ENCODE results near the gene DUSP12.

Gene DUSP12

GRCh38 chr1:161791904-161792655 is 42.5 kb downstream of the DUSP12 start:
- TF ChIP-seq, protein P1, sequence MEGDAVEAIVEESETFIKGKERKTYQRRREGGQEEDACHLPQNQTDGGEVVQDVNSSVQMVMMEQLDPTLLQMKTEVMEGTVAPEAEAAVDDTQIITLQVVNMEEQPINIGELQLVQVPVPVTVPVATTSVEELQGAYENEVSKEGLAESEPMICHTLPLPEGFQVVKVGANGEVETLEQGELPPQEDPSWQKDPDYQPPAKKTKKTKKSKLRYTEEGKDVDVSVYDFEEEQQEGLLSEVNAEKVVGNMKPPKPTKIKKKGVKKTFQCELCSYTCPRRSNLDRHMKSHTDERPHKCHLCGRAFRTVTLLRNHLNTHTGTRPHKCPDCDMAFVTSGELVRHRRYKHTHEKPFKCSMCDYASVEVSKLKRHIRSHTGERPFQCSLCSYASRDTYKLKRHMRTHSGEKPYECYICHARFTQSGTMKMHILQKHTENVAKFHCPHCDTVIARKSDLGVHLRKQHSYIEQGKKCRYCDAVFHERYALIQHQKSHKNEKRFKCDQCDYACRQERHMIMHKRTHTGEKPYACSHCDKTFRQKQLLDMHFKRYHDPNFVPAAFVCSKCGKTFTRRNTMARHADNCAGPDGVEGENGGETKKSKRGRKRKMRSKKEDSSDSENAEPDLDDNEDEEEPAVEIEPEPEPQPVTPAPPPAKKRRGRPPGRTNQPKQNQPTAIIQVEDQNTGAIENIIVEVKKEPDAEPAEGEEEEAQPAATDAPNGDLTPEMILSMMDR (IDR thresholded peaks at IDR 0.05) = no peak
- DNase-seq (ENCODE audit: low spot score) = no peak
- Histone ChIP-seq H3K27ac (no peak overlapping the region), H3K4me3 (no peak overlapping the region)

GRCh38 chr1:161792740-161793139 is 43.2 kb downstream of the DUSP12 start:
- DNase-seq (ENCODE audit: low spot score) = no peak
- TF ChIP-seq, protein P1 (IDR thresholded peaks at IDR 0.05) = peak; percentile 44
- Histone ChIP-seq H3K27ac (no peak overlapping the region), H3K4me3 (no peak overlapping the region)

- DNase-seq (ENCODE audit: low spot score) = no peak
- TF ChIP-seq, protein P1 (IDR thresholded peaks at IDR 0.05) = no peak
- H3K4me3 ChIP-seq = no peak overlapping the region
- H3K27ac ChIP-seq = no peak overlapping the region
These were observed 50.2 kb downstream of the DUSP12 start for GRCh38 chr1:161799792-161800191.

DNA sequence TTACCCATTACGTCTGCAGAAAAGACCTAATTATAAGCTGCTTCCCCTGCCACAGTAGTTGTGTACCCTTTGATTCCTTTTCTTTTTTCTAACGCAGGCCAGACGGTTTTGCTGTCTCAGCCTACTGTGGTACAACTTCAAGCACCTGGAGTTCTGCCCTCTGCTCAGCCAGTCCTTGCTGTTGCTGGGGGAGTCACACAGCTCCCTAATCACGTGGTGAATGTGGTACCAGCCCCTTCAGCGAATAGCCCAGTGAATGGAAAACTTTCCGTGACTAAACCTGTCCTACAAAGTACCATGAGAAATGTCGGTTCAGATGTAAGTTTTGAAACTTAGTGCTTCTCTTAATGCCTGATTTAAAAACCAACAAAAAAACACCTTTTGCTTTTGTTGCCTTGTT is 52.4 kb downstream of the DUSP12 start:
- no peak overlapping the region for H3K27ac ChIP-seq

GRCh38 chr1:161803181-161803580 is 53.6 kb downstream of the DUSP12 start:
- no peak overlapping the region for H3K27ac ChIP-seq
- TF ChIP-seq, protein P1 (IDR thresholded peaks at IDR 0.05) = no peak
- H3K4me3 ChIP-seq = no peak overlapping the region
- no peak for DNase-seq (ENCODE audit: low spot score)

More for the DNA sequence above, 52.4 kb downstream of the DUSP12 start:
- H3K4me3 ChIP-seq = no peak overlapping the region
- TF ChIP-seq, protein P1 (IDR thresholded peaks at IDR 0.05) = no peak
- DNase-seq (ENCODE audit: low spot score) = no peak

DNA sequence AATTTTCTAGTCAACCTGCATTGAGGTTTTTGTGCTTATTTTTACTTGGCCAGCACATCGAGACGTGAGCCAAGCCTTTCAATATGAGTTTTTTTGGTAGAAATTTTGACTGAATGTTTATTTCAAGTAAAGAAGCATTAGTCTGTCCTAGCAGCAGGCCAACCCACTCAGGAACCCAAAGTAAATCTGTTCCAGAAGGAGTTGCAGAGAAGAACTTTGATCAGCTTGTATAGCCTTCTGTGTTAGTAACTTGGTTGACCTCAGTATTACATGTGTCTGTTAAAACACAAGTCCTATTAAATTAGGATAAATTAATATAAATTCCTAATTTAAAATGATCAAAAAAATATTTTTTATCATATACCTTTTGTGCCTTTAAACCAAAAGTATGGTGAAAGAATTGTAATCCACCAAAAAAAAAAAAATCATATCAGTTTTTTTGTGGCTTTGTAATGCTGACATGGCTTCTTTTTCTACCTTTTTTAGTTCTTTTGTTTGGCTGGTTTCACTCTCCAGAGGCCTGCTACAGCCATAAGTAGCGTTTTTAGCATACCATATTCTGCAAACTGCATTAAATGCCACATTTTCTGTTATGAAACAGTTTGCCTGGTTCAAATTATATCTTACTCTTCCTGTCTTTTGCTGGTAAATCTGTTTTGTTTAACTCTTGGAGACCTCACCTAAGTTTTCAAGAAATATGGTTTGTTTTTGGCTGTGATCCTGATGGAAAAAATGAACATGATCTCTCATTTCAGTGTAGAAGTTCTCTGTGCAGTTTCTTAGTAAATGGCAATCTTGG is 56.0 kb downstream of the DUSP12 start:
- H3K4me3 ChIP-seq = no peak overlapping the region
- no peak overlapping the region for H3K27ac ChIP-seq
- TF ChIP-seq, protein P1 (IDR thresholded peaks at IDR 0.05) = no peak
- no peak for DNase-seq (ENCODE audit: low spot score)

Data from coronary artery (tissue), 2 donors.